HG02981 (cell line): ENCODE results near the gene LRRFIP2.
A peak's percentile ranks its signal among the peaks of the same experiment; 100 is the strongest.
"Not testable (repeated sequence)": the region's sequence is repeated elsewhere in the genome, so short reads cannot be mapped to it uniquely, and the experiment has no call there.

Source experiments
- ATAC-seq: cut with Tn5 transposase; IDR thresholded peaks from one replicate; pipeline ENCODE4 v1.9.1; 2021; ENCODE audit warnings: mild to moderate bottlenecking, moderate library complexity; ENCODE audit not compliant: unreplicated experiment

LRRFIP2 gene

GRCh38 chr3:37072892-37073291 is 101.5 kb downstream of the LRRFIP2 start:
- no peak for ATAC-seq

GRCh38 chr3:37071921-37072320 is 102.5 kb downstream of the LRRFIP2 start:
- no peak for ATAC-seq

GRCh38 chr3:37068031-37068430 is 106.4 kb downstream of the LRRFIP2 start:
- no peak for ATAC-seq

- no peak for ATAC-seq
These were observed 106.8 kb downstream of the LRRFIP2 start for GRCh38 chr3:37067577-37067976.

- ATAC-seq, result no peak
These were observed 109.6 kb downstream of the LRRFIP2 start for GRCh38 chr3:37064747-37065146.

- ATAC-seq, result no peak
These were observed 116.3 kb downstream of the LRRFIP2 start for GRCh38 chr3:37058117-37058516.

GRCh38 chr3:37056826-37057225 is 117.6 kb downstream of the LRRFIP2 start:
- ATAC-seq, result no peak

GRCh38 chr3:37055077-37055476 is 119.3 kb downstream of the LRRFIP2 start:
- ATAC-seq, result not testable (repeated sequence)

GRCh38 chr3:37054370-37054769 is 120.0 kb downstream of the LRRFIP2 start:
- peak; percentile 86 for ATAC-seq

- no peak for ATAC-seq
These were observed 120.6 kb downstream of the LRRFIP2 start for GRCh38 chr3:37053753-37054152.

GRCh38 chr3:37053337-37053736 is 121.0 kb downstream of the LRRFIP2 start:
- no peak for ATAC-seq

GRCh38 chr3:37052860-37053259 is 121.5 kb downstream of the LRRFIP2 start:
- no peak for ATAC-seq

- no peak for ATAC-seq
These were observed 124.1 kb downstream of the LRRFIP2 start for GRCh38 chr3:37050282-37050681.

GRCh38 chr3:37042712-37043111 is 131.7 kb downstream of the LRRFIP2 start:
- ATAC-seq, result not testable (repeated sequence)

GRCh38 chr3:37041546-37042195 is 132.7 kb downstream of the LRRFIP2 start:
- ATAC-seq, result no peak

- no peak for ATAC-seq
These were observed 134.2 kb downstream of the LRRFIP2 start for GRCh38 chr3:37040231-37040630.

- no peak for ATAC-seq
These were observed 135.1 kb downstream of the LRRFIP2 start for GRCh38 chr3:37039161-37039846.

GRCh38 chr3:37037352-37037751 is 137.0 kb downstream of the LRRFIP2 start:
- ATAC-seq, result no peak

GRCh38 chr3:37032961-37033360 is 141.4 kb downstream of the LRRFIP2 start:
- ATAC-seq, result no peak

GRCh38 chr3:37031096-37031682 is 143.2 kb downstream of the LRRFIP2 start:
- ATAC-seq, result no peak

GRCh38 chr3:37030588-37030987 is 143.8 kb downstream of the LRRFIP2 start:
- no peak for ATAC-seq

GRCh38 chr3:37029516-37030163 is 144.7 kb downstream of the LRRFIP2 start:
- ATAC-seq, result no peak
